ENCODE results near the gene CD99. TPM values are rescaled to one million over a fixed set of nuclear protein-coding genes. Genes with fewer than 3 reads are reported as not detected.

Gene CD99
- total and polyA plus RNA-seq, 2 of the 13 experiments (the other 11 are each of a cell fraction or from before 2014, with no cell fraction given) = 78.8 to 111 TPM

- no TSS peak for BruUV-seq (replicated peaks)
- H3K9ac ChIP-seq (ENCODE audit: insufficient read depth, low read depth, low read length) = no peak overlapping the region
- H3K79me2 ChIP-seq (ENCODE audit: insufficient read depth, low read length) = no peaks in the 10 kb centered on the region
- peaks cover 0 to 4% of the 10 kb centered on the region in 2 experiments; a peak in 1 of 5 replicates for H3K36me3 ChIP-seq (replicated peaks in 1 of 2; ENCODE audit: control insufficient read depth in 1 of 2, insufficient read depth in 2 of 2, low read length in 2 of 2)
- in situ Hi-C loops (cut with HindIII; ENCODE audit: extremely low pct_ligation_motif_present, low pct_unique_long_range_greater_than_20kb) (no loop called here), intact Hi-C loops (cut with micrococcal nuclease; ENCODE audit: unreplicated experiment) (no loop called here)
- H3K27me3 ChIP-seq (ENCODE audit: control insufficient read depth in 1 of 2, insufficient read depth in 2 of 2, low read length in 2 of 2) = no peaks in the 10 kb centered on the region
- 92% methylated on average over 7 of the region's 7 CpGs for WGBS (ENCODE audit: low lambda C conversion rate)
- no peak for FAIRE-seq
- CTCF ChIA-PET (ENCODE audit: low intra/inter-chr PET ratio, low total read pairs) = no interaction called here
- H3K4me3 ChIP-seq (replicated peaks in 1 of 3; ENCODE audit: insufficient read depth in 1 of 3, low read depth in 2 of 3, low read length in 3 of 3) = no peak overlapping the region
- no peaks in the 10 kb centered on the region for H4K20me1 ChIP-seq (ENCODE audit: insufficient read depth, low read length)
- H3K27ac ChIP-seq (ENCODE audit: extremely low read length, insufficient read depth, low read length) = no peak overlapping the region
- H3K4me1 ChIP-seq (ENCODE audit: insufficient read depth, low read length) = peaks cover 24% of the 10 kb centered on the region
- no peak overlapping the region for H2AFZ ChIP-seq (ENCODE audit: low read length)
- no peak for DNase-seq (ENCODE audit: low spot score)
- no peak overlapping the region for H3K4me2 ChIP-seq (ENCODE audit: low read depth, low read length)
- POLR2A ChIA-PET = no interaction called here
- TF ChIP-seq SRSF9 (IDR thresholded peaks at IDR 0.05; ENCODE audit: borderline replicate concordance, insufficient read depth, low read depth, low read length, poor library complexity, severe bottlenecking) = no peak
- no peak for TF ChIP-seq ZNF225 (CRISPR knock-in tag; IDR thresholded peaks at IDR 0.05)
- no peak for TF ChIP-seq HNF4A (CRISPR knock-in tag; IDR thresholded peaks at IDR 0.05)
- no peak for TF ChIP-seq XRCC5 (optimal IDR thresholded peaks at IDR 0.05; ENCODE audit: low read length)
- TF ChIP-seq ZFY (CRISPR knock-in tag; IDR thresholded peaks at IDR 0.05) = no peak
- TF ChIP-seq SIX1 (CRISPR knock-in tag; IDR thresholded peaks at IDR 0.05; ENCODE audit: borderline replicate concordance) = no peak
- no peak for TF ChIP-seq TCF12 (IDR thresholded peaks at IDR 0.05)
- no peak for TF ChIP-seq TCF12 (CRISPR knock-in tag; IDR thresholded peaks at IDR 0.05)
- TF ChIP-seq SETDB1 (CRISPR knock-in tag; IDR thresholded peaks at IDR 0.05; ENCODE audit: borderline replicate concordance) = no peak
- no peak for TF ChIP-seq ARHGAP35 (CRISPR knock-in tag; IDR thresholded peaks at IDR 0.05; ENCODE audit: borderline replicate concordance)
- TF ChIP-seq RARG (CRISPR knock-in tag; IDR thresholded peaks at IDR 0.05; ENCODE audit: low read depth) = no peak
- TF ChIP-seq, protein P1, sequence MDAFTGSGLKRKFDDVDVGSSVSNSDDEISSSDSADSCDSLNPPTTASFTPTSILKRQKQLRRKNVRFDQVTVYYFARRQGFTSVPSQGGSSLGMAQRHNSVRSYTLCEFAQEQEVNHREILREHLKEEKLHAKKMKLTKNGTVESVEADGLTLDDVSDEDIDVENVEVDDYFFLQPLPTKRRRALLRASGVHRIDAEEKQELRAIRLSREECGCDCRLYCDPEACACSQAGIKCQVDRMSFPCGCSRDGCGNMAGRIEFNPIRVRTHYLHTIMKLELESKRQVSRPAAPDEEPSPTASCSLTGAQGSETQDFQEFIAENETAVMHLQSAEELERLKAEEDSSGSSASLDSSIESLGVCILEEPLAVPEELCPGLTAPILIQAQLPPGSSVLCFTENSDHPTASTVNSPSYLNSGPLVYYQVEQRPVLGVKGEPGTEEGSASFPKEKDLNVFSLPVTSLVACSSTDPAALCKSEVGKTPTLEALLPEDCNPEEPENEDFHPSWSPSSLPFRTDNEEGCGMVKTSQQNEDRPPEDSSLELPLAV (CRISPR knock-in tag; conservative IDR thresholded peaks at IDR 0.05; ENCODE audit: low read depth) = no peak
- TF ChIP-seq CBX1 (IDR thresholded peaks at IDR 0.05; ENCODE audit: low read depth) = no peak
- no peak for TF ChIP-seq ZKSCAN8 (CRISPR knock-in tag; IDR thresholded peaks at IDR 0.05; ENCODE audit: borderline replicate concordance)
- no peak for TF ChIP-seq ZNF431 (CRISPR knock-in tag; IDR thresholded peaks at IDR 0.05; ENCODE audit: borderline replicate concordance, low read depth)
- no peak for TF ChIP-seq PRDM4 (CRISPR knock-in tag; IDR thresholded peaks at IDR 0.05; ENCODE audit: borderline replicate concordance)
- H3K9me3 ChIP-seq (ENCODE audit: low read length) = no peaks in the 10 kb centered on the region
- no peak for ATAC-seq
These were observed 40.2 kb upstream of the CD99 start for GRCh38 chrX:2650865-2651264.

Measured in HepG2 (cell line).